B cell (primary cell): Measurements from ENCODE around the gene EXD1.

Experiments
- CTCF ChIP-seq: fragments of 200-600 bp; IDR thresholded peaks from one replicate; pipeline ENCODE4 v1.8.0; 2022; ENCODE audit warnings: antibody characterized with exemption, mild to moderate bottlenecking
- EZH2 ChIP-seq: IDR thresholded peaks from 2 replicates; pipeline ENCODE4 v1.6.1; 2012; ENCODE audit warnings: borderline replicate concordance, low read depth, mild to moderate bottlenecking, moderate library complexity, low read length; ENCODE audit not compliant: insufficient read depth, poor library complexity, severe bottlenecking

GRCh38 chr15:41203395-41203794, 27.2 kb downstream of the EXD1 start:
- TF ChIP-seq CTCF (no peak), EZH2 (no peak)
